Fibroblast of the aortic adventitia (primary cell): Measurements from ENCODE around the gene LRCH2. TPM values are rescaled to one million over a fixed set of nuclear protein-coding genes. Genes with fewer than 3 reads are reported as not detected.

Experiments
- DNase-seq: peaks from one replicate; pipeline ENCODE4 v3.0.0-alpha.2; 2010; ENCODE audit warnings: low read depth
- H3K4me3 ChIP-seq: 2 replicates; pipeline ENCODE4 v1.5.1; 2011; ENCODE audit warnings: low read depth, mild to moderate bottlenecking, control low read depth, low read length, moderate library complexity
- CTCF ChIP-seq: IDR thresholded peaks from 2 replicates; pipeline ENCODE4 v1.5.1; 2011; ENCODE audit warnings: mild to moderate bottlenecking, low read length, control low read depth, inconsistent platforms; ENCODE audit not compliant: insufficient read depth
- total RNA-seq: library from RNA; depleted of rRNA; stranded (reverse); fragments of >200 nt; gene quantifications from 2 replicates; pipeline ENCODE4 v1.2.3, GENCODE V29; 2012; ENCODE audit warnings: low replicate concordance

Gene LRCH2
- total RNA-seq, 1 donor = 11.1 TPM

- H3K4me3 ChIP-seq = no peak overlapping the region
- TF ChIP-seq CTCF = no peak
- no peak for DNase-seq
Observed at GRCh38 chrX:115204040-115204439, 29.9 kb downstream of the LRCH2 start.

GRCh38 chrX:115192244-115192700, 41.6 kb downstream of the LRCH2 start:
- DNase-seq = no peak
- H3K4me3 ChIP-seq = no peak overlapping the region
- TF ChIP-seq CTCF = no peak

- no peak for DNase-seq
- no peak overlapping the region for H3K4me3 ChIP-seq
- no peak for TF ChIP-seq CTCF
Observed at GRCh38 chrX:115191490-115192243, 42.2 kb downstream of the LRCH2 start.

GRCh38 chrX:115190636-115191489, 43.0 kb downstream of the LRCH2 start:
- TF ChIP-seq CTCF = no peak
- DNase-seq = no peak
- no peak overlapping the region for H3K4me3 ChIP-seq

GRCh38 chrX:115189646-115190635, 44.0 kb downstream of the LRCH2 start:
- no peak overlapping the region for H3K4me3 ChIP-seq
- no peak for TF ChIP-seq CTCF
- no peak for DNase-seq

- TF ChIP-seq CTCF = no peak
Observed at GRCh38 chrX:115189110-115189509, 44.8 kb downstream of the LRCH2 start, which contains the start of gene RBMXL3. RBMXL3 (plus strand) TSS chrX:115189410; CDS start chrX:115189442, 32 bp downstream.

More at GRCh38 chrX:115189110-115189509, 44.8 kb downstream of the LRCH2 start, which contains the start of gene RBMXL3:
- DNase-seq = no peak
- H3K4me3 ChIP-seq = no peak within 1 kb of the TSS
